HepG2 (cell line): ENCODE measurements around the gene SNRNP48. TPM values are rescaled to one million over a fixed set of nuclear protein-coding genes. Genes with fewer than 3 reads are reported as not detected.

Source experiments
- ATAC-seq: fragments of 200-7000 bp; cut with Tn5 transposase; 3 replicates; pipeline ENCODE4 v1.9.1; 2020; ENCODE audit warnings: mild to moderate bottlenecking, moderate library complexity
- BruUV-seq: library from RNA; stranded (reverse); fragments of 400-500 nt; replicated peaks from 2 replicates; lab custom pipeline; 2021; lab: Mats Ljungman, UMichigan
- CTCF ChIA-PET: fragments of 300-600 bp; formaldehyde crosslinking; extraction: SDS; loops from one replicate; lab custom pipeline; 2021; ENCODE audit warnings: low total read pairs, inconsistent platforms, low intra/inter-chr PET ratio; lab: Yijun Ruan, JAX
- POLR2A ChIA-PET: fragments of 350-600 bp; sonication (Branson Sonifier 250); formaldehyde crosslinking; loops from one replicate; lab custom pipeline; 2020; ENCODE audit warnings: antibody characterized with exemption, inconsistent platforms; lab: Yijun Ruan, JAX
- DNase-seq: peaks from one replicate; pipeline ENCODE4 v3.0.0-alpha.2; 2015; ENCODE audit warnings: low spot score
- FAIRE-seq: peaks from 3 replicates; lab custom pipeline; 2011; peaks lifted over from hg19 to GRCh38; lab: Jason Lieb, UNC
- H2AFZ ChIP-seq: one replicate; pipeline ENCODE4 v1.6.1; 2011; ENCODE audit warnings: low read length, inconsistent platforms
- H3K27ac ChIP-seq: fragments of 300-600 bp; 3 replicates; pipeline ENCODE4 v1.8.0; 2011; ENCODE audit warnings: mixed run types, mild to moderate bottlenecking, mixed read lengths, low read length, inconsistent platforms; ENCODE audit not compliant: insufficient read depth; ENCODE audit errors: extremely low read length
- H3K27me3 ChIP-seq, 2 experiments: fragments of 200-600 bp in 1 of 2; 2 replicates in 1 of 2; 3 replicates in 1 of 2; pipeline versions ENCODE4 v1.6.0 to v1.8.0; 2011; ENCODE audit warnings: low read length in 2 of 2, mild to moderate bottlenecking in 2 of 2, moderate library complexity in 2 of 2, inconsistent platforms in 1 of 2; ENCODE audit not compliant: insufficient read depth in 2 of 2, control insufficient read depth in 1 of 2
- H3K36me3 ChIP-seq, 2 experiments: fragments of 200-600 bp in 1 of 2; replicated peaks in 1 of 2; 2 replicates in 1 of 2; 3 replicates in 1 of 2; pipeline versions ENCODE4 v1.5.1 to v1.8.0; 2011; ENCODE audit warnings: low read length in 2 of 2, inconsistent platforms in 1 of 2; ENCODE audit not compliant: insufficient read depth in 2 of 2, control insufficient read depth in 1 of 2
- H3K4me1 ChIP-seq: 2 replicates; pipeline ENCODE4 v1.5.1; 2012; ENCODE audit warnings: low read length, inconsistent platforms; ENCODE audit not compliant: insufficient read depth
- H3K4me2 ChIP-seq: 2 replicates; pipeline ENCODE4 v1.6.0; 2011; ENCODE audit warnings: low read depth, low read length, inconsistent platforms
- H3K4me3 ChIP-seq, 3 experiments: fragments of 200-600 bp in 1 of 3; sonication (generic), shearing (Covaris generic) in 1 of 3; replicated peaks in 1 of 3; 2 replicates each; pipeline ENCODE4 v1.5.1; 2011 to 2016; ENCODE audit warnings: low read length in 3 of 3, inconsistent platforms in 2 of 3, low read depth in 2 of 3, mild to moderate bottlenecking in 2 of 3, control low read depth in 1 of 3, mixed read lengths in 1 of 3; ENCODE audit not compliant: insufficient read depth in 1 of 3
- H3K79me2 ChIP-seq: one replicate; pipeline ENCODE4 v1.6.1; 2011; ENCODE audit warnings: low read length, inconsistent platforms; ENCODE audit not compliant: insufficient read depth
- H3K9ac ChIP-seq: 2 replicates; pipeline ENCODE4 v1.6.0; 2011; ENCODE audit warnings: mild to moderate bottlenecking, low read depth, low read length, inconsistent platforms; ENCODE audit not compliant: insufficient read depth
- H3K9me3 ChIP-seq: 2 replicates; pipeline ENCODE4 v1.5.1; 2012; ENCODE audit warnings: mild to moderate bottlenecking, low read length
- H4K20me1 ChIP-seq: 2 replicates; pipeline ENCODE4 v1.6.0; 2011; ENCODE audit warnings: inconsistent platforms, mild to moderate bottlenecking, low read length, moderate library complexity; ENCODE audit not compliant: insufficient read depth
- DMAP1 ChIP-seq: IDR thresholded peaks from 2 replicates; pipeline ENCODE4 v1.6.1; 2016
- ELK4 ChIP-seq: sonication (generic); formaldehyde crosslinking; IDR thresholded peaks from 2 replicates; pipeline ENCODE4 v1.9.0; 2021; ENCODE audit warnings: missing genetic modification reagents, borderline replicate concordance
- HMG20B ChIP-seq: conservative IDR thresholded peaks from 2 replicates; pipeline ENCODE4 v1.6.1; 2016; ENCODE audit warnings: missing genetic modification reagents, missing compliant biosample characterization
- KDM4B ChIP-seq: sonication (generic); formaldehyde crosslinking; IDR thresholded peaks from 2 replicates; pipeline ENCODE4 v1.4.0; 2020; ENCODE audit warnings: missing genetic modification reagents
- KLF16 ChIP-seq, 2 experiments: sonication (generic) in 1 of 2; formaldehyde crosslinking in 1 of 2; IDR thresholded peaks; 2 replicates each; pipeline versions ENCODE4 v1.6.1 to v1.8.0; 2016 to 2023; ENCODE audit warnings: missing genetic modification reagents in 2 of 2, missing compliant biosample characterization in 1 of 2
- KLF9 ChIP-seq: IDR thresholded peaks from 2 replicates; pipeline ENCODE4 v1.6.1; 2016; ENCODE audit warnings: low read depth
- MNT ChIP-seq: fragments of 450-650 bp; IDR thresholded peaks from 2 replicates; pipeline ENCODE4 v1.6.1; 2016
- NFIC ChIP-seq: IDR thresholded peaks from 2 replicates; pipeline ENCODE4 v1.6.1; 2012; ENCODE audit warnings: mild to moderate bottlenecking, low read length, inconsistent platforms
- POLR2A ChIP-seq, 2 experiments: IDR thresholded peaks; 2 replicates each; pipeline ENCODE4 v1.6.1; 2011; ENCODE audit warnings: low read depth in 2 of 2, low read length in 2 of 2, mild to moderate bottlenecking in 1 of 2, moderate library complexity in 1 of 2; ENCODE audit not compliant: insufficient read depth in 1 of 2
- RFXANK ChIP-seq: IDR thresholded peaks from 2 replicates; pipeline ENCODE4 v1.6.1; 2016
- SIX1 ChIP-seq: sonication (generic); formaldehyde crosslinking; IDR thresholded peaks from 2 replicates; pipeline ENCODE4 v1.4.0; 2020; ENCODE audit warnings: missing genetic modification reagents, borderline replicate concordance
- TAF15 ChIP-seq: fragments of 200-400 bp; formaldehyde crosslinking; IDR thresholded peaks from one replicate; pipeline ENCODE4 v1.6.1; 2018; ENCODE audit warnings: mild to moderate bottlenecking, low read depth, low read length; ENCODE audit not compliant: poor library complexity, severe bottlenecking
- ZNF20 ChIP-seq: sonication (generic); formaldehyde crosslinking; IDR thresholded peaks from 2 replicates; pipeline ENCODE4 v1.4.0; 2020; ENCODE audit warnings: mild to moderate bottlenecking, moderate library complexity, missing genetic modification reagents
- ZNF337 ChIP-seq: sonication (generic); formaldehyde crosslinking; IDR thresholded peaks from 2 replicates; pipeline ENCODE4 v1.5.1; 2020; ENCODE audit warnings: missing genetic modification reagents, low read depth, mild to moderate bottlenecking, borderline replicate concordance
- ZNF496 ChIP-seq: sonication (generic); formaldehyde crosslinking; IDR thresholded peaks from 2 replicates; pipeline ENCODE4 v1.8.1; 2023; ENCODE audit warnings: mild to moderate bottlenecking, moderate library complexity, missing genetic modification reagents; ENCODE audit not compliant: insufficient replicate concordance
- ZNF556 ChIP-seq: sonication (generic); formaldehyde crosslinking; IDR thresholded peaks from 2 replicates; pipeline ENCODE4 v1.4.0; 2020; ENCODE audit warnings: mild to moderate bottlenecking, missing genetic modification reagents, borderline replicate concordance
- ZNF678 ChIP-seq: sonication (generic); formaldehyde crosslinking; IDR thresholded peaks from 2 replicates; pipeline ENCODE4 v1.4.0; 2020; ENCODE audit warnings: mild to moderate bottlenecking, missing genetic modification reagents
- ZNF841 ChIP-seq: sonication (generic); formaldehyde crosslinking; IDR thresholded peaks from 2 replicates; pipeline ENCODE4 v1.8.1; 2023; ENCODE audit warnings: missing genetic modification reagents, borderline replicate concordance
- ZUFSP ChIP-seq: sonication (generic); formaldehyde crosslinking; IDR thresholded peaks from 2 replicates; pipeline ENCODE4 v1.9.0; 2021; ENCODE audit warnings: missing genetic modification reagents, mild to moderate bottlenecking, borderline replicate concordance
- WGBS: methylation state at CpG from one replicate; pipeline ENCODE4 v1.1.6; 2017; ENCODE audit warnings: low lambda C conversion rate; 5-methylcytosine and 5-hydroxymethylcytosine counted together
- in situ Hi-C: cut with HindIII; loops from 2 replicates; pipeline ENCODE4 v1.10.0; 2017; ENCODE audit warnings: low pct_unique_long_range_greater_than_20kb; ENCODE audit not compliant: extremely low pct_ligation_motif_present
- intact Hi-C: fragments of 100-400 bp; cut with micrococcal nuclease; formaldehyde crosslinking; loops from one replicate; pipeline ENCODE4 v1.10.0; 2022; ENCODE audit not compliant: unreplicated experiment
- polyA plus RNA-seq, 8 experiments: library from polyadenylated mRNA; depleted of rRNA in 3 of 8; stranded (reverse) in 7 of 8; unstranded in 1 of 8; fragments of >200 nt; fragmentation: Illumina TruSeq in 4 of 8; extraction: Trizol in 4 of 8; gene quantifications; 2 replicates each; pipeline versions ENCODE4 v1.2.1 to v1.2.3, GENCODE V29; 2011 to 2016; ENCODE audit warnings: low read depth in 4 of 8, missing spikeins in 1 of 8, mixed read lengths in 1 of 8; ENCODE audit not compliant: insufficient read depth in 1 of 8
- total RNA-seq, 5 experiments: library from RNA; depleted of rRNA; stranded (reverse); fragments of >200 nt; fragmentation: Illumina TruSeq; extraction: Trizol; gene quantifications; 2 replicates each; pipeline ENCODE4 v1.2.3, GENCODE V29; 2016; ENCODE audit warnings: low read depth in 1 of 5

Gene SNRNP48
- total and polyA plus RNA-seq, 2 of the 13 experiments (the other 11 are each of a cell fraction or from before 2014, with no cell fraction given), result 17.5 to 47.5 TPM

- Histone ChIP-seq H4K20me1 (no peaks in the 10 kb centered on the region), H3K4me2 (peak overlapping the region; percentile 57), H3K9ac (peak overlapping the region; percentile 33; the same call in 1 of the 2 replicates), H3K9me3 (no peaks in the 10 kb centered on the region), H3K79me2 (peaks cover 20% of the 10 kb centered on the region), H3K4me3 (peak overlapping the region in 1 of 3 experiments; percentile 12; a peak in 2 of 6 replicates), H3K27me3 (no peaks in the 10 kb centered on the region), H3K27ac (peak overlapping the region; percentile 78), H3K36me3 (peaks cover 32 to 81% of the 10 kb centered on the region in 2 experiments), H2AFZ (no peak overlapping the region), H3K4me1 (peaks cover 62% of the 10 kb centered on the region)
- DNase-seq (peak; percentile 100), ATAC-seq (peak; percentile 92), FAIRE-seq (peak; percentile 86)
- ChIA-PET CTCF (no interaction called here), POLR2A (interaction anchor here (0.7 to 3.4 kb wide), 14 partner anchors 9 to 246 kb away, joined by 3 to 132 read pairs (median 6); partner anchors contain the start of genes CAGE1, DSP, RIOK1 and SNRNP48)
- TSS peak; percentile 97 for BruUV-seq
- in situ Hi-C loops, result no loop called here
- WGBS, result 13% methylated on average over 19 of the region's 19 CpGs
- intact Hi-C loops, result loop anchor here (1.0 to 5.0 kb wide), 4 partner anchors 13 to 136 kb away; partner anchors contain the start of gene DSP
- peak; percentile 63 for TF ChIP-seq ZNF556 (CRISPR knock-in tag)
- TF ChIP-seq ZNF841 (CRISPR knock-in tag), result peak; percentile 81; the same call in 1 of the 2 replicates
- peak in 1 of 2 experiments; percentile 97; a peak in 3 of 4 replicates for TF ChIP-seq KLF16 (CRISPR knock-in tag; IDR thresholded peaks at IDR 0.05)
- no peak for TF ChIP-seq ZUFSP
- TF ChIP-seq ELK4 (CRISPR knock-in tag), result no peak
- TF ChIP-seq SIX1 (CRISPR knock-in tag), result peak; percentile 86
- TF ChIP-seq KLF9 (CRISPR knock-in tag), result 0 out of 2 replicates have a peak, but pooled peaks have one; percentile 60
- peak; percentile 97 for TF ChIP-seq NFIC
- peak; percentile 94 for TF ChIP-seq DMAP1
- no peak for TF ChIP-seq TAF15
- peak; percentile 27; the same call in 1 of the 2 replicates for TF ChIP-seq ZNF678 (CRISPR knock-in tag)
- TF ChIP-seq MNT, result peak; percentile 83
- TF ChIP-seq ZNF20 (CRISPR knock-in tag), result no peak
- TF ChIP-seq POLR2A (IDR thresholded peaks at IDR 0.05; ENCODE audit: insufficient read depth in 1 of 2, low read depth in 2 of 2, low read length in 2 of 2), result peak; percentile 31 to 60; a peak in 2 of 4 replicates
- TF ChIP-seq ZNF337 (CRISPR knock-in tag), result peak; percentile 53; the same call in 1 of the 2 replicates
- TF ChIP-seq ZNF496 (CRISPR knock-in tag), result no peak
- TF ChIP-seq HMG20B (CRISPR knock-in tag), result peak; percentile 83
- no peak for TF ChIP-seq RFXANK (CRISPR knock-in tag)
- TF ChIP-seq KDM4B (CRISPR knock-in tag), result peak; percentile 76; the same call in 1 of the 2 replicates
Measured at GRCh38 chr6:7561153-7561964, 28.6 kb upstream of the SNRNP48 start.
